SHP77 treated with DMSO at 0.1 percent for 48 hours (cell line): ENCODE results near the gene TMEM132A.
A peak's percentile ranks its signal among the peaks of the same experiment; 100 is the strongest.

Experiments used
- DNase-seq: peaks from one replicate; lab custom pipeline; 2025; lab: John Stamatoyannopoulos, UW

The TMEM132A gene

GRCh38 chr11:60937144-60937527 lies 12.9 kb downstream of the TMEM132A start:
- DNase-seq: no peak

DNA sequence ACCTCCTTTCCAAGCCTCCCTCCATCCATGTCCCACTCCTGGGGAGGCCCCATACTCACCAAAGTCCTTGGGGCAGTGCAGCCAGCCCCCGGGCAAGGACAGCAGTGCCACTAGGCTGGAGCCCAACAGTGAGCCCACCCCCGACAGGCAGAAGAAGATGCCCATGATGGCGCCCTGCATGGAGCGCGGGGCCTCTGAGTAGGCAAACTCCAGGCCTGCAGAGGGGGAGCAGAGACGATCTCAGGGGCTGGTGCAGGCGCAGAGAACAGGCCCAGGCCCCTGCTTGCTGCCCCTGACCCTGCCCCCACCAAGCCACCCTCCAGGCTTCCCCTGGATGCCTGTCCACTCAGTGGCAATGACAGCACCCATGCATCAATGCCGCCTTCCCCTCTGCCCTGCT lies 13.6 kb downstream of the TMEM132A start:
- no peak for DNase-seq

- DNase-seq: no peak
These were observed 14.2 kb downstream of the TMEM132A start for GRCh38 chr11:60938500-60938899.

GRCh38 chr11:60939301-60939700 lies 15.0 kb downstream of the TMEM132A start:
- DNase-seq: no peak

DNA sequence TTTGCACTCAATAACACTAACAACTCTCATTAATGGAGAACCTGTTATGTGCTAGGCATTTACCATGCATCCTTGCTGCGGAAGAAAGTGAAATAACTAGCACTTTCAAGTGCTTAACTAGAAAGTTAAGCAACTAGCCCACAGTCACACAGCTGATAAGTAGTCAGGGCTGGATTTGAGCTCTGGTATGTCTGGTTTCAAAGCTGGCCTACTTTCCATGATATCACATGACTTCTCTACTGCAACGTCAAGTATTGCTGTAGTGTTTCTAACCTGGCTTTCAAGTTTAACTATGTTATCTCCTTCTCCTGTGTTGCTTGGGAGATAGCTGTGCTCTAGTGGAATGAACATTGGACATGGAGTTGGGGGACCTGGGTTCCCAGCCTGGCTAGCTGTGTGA lies 15.6 kb downstream of the TMEM132A start:
- no peak for DNase-seq

- DNase-seq: no peak
These were observed 17.3 kb downstream of the TMEM132A start for GRCh38 chr11:60941371-60942119.

- DNase-seq: no peak
These were observed 18.0 kb downstream of the TMEM132A start for GRCh38 chr11:60942219-60942618.

DNA sequence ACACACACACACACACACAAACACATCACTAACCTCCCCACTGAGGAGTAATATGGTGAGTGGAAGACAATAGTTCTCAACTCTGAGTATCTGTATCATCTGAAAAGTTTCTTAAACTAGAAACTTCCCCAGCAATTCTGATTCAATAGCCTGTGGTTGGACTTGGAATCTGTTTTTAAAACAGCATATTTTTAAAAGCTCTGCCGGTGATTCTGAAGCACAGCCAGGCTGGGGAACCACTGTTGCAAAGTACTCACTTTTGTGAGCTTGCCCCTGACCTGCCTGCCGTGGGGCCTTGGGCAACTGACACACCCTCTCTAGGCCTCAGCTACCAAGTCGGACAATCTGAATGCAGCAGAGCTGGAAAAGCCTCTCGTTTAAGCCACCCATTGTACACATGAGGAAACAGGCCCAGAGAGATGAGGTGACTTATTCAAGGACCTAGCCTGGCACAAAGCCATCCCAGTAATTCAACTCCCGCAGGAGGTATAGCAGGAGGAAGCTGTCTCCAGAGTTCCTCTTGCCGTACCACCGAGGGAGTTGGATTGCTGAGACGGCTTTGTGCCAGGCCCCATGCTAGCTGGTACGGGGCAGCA lies 18.8 kb downstream of the TMEM132A start:
- DNase-seq: peak; percentile 54

DNA sequence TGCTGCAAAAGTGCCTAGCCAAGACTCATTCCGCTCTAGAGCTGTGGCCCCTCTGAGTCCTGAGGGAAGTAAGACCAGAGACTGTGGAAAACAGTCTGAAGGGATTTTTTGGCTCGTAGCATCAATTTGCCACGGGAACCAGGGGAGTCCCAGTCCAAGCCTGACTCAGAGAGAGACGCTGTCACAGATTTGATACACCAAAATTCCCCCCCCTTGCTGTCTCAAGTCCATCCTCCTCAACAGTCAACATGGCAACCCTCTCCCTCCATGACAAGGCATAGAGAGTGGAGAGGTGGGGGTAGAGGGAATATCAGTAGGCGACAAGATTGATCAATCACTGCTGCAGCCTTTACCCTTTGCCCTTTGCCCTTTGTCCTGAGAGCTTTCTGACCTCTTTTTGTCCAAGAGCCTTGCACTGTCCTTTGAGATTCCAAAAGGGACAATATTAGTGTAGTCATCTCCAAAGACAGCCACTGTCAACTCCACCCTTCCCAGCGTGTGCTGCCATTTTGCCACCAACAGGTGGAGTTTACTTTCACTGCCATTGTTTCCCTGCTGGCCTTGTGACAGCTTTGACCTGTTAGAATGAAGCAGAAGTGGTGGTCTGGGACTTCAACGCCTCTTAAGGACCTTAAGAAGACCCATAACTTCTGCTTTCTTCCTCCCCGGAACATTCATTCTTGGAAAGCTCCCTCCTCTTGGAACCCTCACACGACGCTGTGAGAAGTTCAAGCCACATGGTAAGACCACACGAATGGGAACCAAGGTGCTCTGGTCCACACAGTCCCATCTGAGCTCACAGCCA lies 20.4 kb downstream of the TMEM132A start:
- no peak for DNase-seq

DNA sequence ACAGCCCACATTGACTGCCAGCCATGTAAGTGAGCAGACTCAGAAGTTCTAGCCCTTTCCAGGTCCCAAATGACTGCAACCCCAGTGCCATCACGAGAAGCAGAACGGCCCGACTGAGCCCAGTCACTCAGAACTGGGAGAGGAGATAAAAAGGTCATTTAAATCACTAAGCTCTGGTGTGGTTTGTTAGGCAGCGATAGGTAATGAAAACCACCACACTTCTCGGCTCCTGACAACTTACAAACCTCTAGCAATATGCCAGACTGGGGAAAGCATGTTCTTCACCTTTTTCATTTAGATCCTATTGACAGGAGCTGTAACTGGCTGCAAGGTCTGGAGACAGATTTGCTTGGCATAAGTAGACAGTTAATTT lies 21.0 kb downstream of the TMEM132A start:
- no peak for DNase-seq

- DNase-seq: no peak
These were observed 22.5 kb downstream of the TMEM132A start for GRCh38 chr11:60946601-60947264.

GRCh38 chr11:60947700-60948099 lies 23.4 kb downstream of the TMEM132A start:
- DNase-seq: no peak

DNA sequence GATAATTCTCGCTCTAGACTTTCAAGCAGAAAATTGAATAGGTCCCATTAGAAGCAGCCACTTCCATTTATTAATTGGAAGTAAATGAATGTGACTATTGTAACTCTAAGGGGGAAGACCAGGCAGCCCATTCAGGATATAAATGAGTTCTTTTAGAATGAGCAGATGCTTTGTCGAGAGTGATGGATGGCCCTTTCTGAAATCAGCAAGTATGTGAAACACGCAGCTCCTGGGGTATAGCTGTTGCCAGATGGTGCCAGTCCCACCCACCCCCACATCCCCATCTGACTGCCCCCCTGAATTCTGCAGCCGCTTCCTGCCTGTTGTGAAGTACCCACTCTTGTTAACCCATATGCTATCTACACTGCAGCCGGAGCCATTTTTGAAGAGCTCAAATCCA lies 24.0 kb downstream of the TMEM132A start:
- DNase-seq: no peak

GRCh38 chr11:60950024-60950423 lies 25.8 kb downstream of the TMEM132A start:
- DNase-seq: no peak

- no peak for DNase-seq
These were observed 26.8 kb downstream of the TMEM132A start for GRCh38 chr11:60950933-60951605.

DNA sequence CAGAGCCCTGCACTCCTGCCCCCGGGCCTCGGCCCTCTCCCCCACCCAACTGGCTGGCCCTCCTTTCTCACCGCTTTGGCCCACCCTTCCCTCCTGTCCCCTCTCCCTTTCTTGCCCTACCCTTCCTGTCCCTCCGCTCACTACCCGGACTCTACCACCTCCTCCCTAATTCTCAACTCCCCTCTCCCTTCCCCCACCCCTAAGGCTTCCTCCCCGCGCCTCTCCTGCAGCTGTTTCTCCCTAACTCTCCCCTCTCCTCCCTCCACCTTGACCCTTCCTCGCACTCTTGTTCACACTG lies 27.3 kb downstream of the TMEM132A start:
- no peak for DNase-seq

- no peak for DNase-seq
These were observed 27.9 kb downstream of the TMEM132A start, which contains the start of gene SLC15A3 for GRCh38 chr11:60951904-60952741. Gene SLC15A3 (minus strand): TSS chr11:60952176. CDS start chr11:60951551, 625 bp downstream.

GRCh38 chr11:60952742-60953170 lies 28.5 kb downstream of the TMEM132A start:
- no peak for DNase-seq

- no peak for DNase-seq
These were observed 29.5 kb downstream of the TMEM132A start for GRCh38 chr11:60953781-60954180.

DNA sequence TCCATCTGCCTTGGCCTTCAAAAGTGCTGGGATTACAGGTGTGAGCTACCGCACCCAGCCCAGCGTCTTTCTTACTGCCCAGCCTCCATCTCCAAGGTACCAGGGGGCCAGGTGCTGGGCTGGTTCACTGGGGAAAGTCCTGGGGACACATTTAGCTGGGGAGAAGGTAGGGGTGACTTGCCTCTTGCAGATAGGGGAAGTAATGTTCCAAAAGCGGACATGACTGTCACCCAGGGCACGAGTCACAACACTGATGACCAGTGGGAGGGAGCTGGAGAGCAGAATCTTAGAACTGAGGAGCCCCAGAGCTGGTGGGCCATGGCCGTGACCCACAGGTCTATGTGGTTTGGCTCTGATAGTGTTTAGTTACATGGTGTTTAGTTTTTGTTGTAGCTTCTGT lies 30.2 kb downstream of the TMEM132A start:
- no peak for DNase-seq

DNA sequence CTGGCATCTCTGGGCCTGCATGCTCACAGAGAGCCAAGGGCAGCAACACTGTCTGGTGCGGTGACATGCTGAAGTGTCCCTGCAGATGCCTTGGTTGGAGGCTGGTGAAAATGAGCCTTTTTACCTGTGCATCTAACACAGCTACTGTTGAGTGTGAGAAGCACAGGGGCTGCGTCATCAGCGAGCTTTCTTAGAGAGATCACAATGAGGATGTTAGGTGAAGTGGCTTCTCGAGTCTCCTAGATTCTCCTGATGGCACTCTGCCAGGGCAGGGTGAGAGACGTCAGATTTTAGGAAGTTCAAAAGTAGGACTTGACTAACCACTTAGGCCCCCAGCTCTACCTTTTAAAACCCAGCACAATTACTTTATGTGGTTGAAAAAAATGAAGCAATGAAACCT lies 31.3 kb downstream of the TMEM132A start:
- DNase-seq: no peak
